Dermis microvascular lymphatic vessel endothelial cell (primary cell): ENCODE measurements around the gene RYR2. TPM values are rescaled to one million over a fixed set of nuclear protein-coding genes. Genes with fewer than 3 reads are reported as not detected.

Experiments used
- DNase-seq, 2 donors: peaks; one replicate each; pipeline versions ENCODE4 v3.0.0 to v3.0.0-alpha.2; 2010; ENCODE audit warnings: low read depth in 2 of 2
- total RNA-seq: library from RNA; depleted of rRNA; stranded (reverse); fragments of >200 nt; gene quantifications from 2 replicates; pipeline ENCODE4 v1.2.1, GENCODE V29; 2014

Gene RYR2
- total RNA-seq, 1 donor from 2014 or later: 0.26 TPM

DNA sequence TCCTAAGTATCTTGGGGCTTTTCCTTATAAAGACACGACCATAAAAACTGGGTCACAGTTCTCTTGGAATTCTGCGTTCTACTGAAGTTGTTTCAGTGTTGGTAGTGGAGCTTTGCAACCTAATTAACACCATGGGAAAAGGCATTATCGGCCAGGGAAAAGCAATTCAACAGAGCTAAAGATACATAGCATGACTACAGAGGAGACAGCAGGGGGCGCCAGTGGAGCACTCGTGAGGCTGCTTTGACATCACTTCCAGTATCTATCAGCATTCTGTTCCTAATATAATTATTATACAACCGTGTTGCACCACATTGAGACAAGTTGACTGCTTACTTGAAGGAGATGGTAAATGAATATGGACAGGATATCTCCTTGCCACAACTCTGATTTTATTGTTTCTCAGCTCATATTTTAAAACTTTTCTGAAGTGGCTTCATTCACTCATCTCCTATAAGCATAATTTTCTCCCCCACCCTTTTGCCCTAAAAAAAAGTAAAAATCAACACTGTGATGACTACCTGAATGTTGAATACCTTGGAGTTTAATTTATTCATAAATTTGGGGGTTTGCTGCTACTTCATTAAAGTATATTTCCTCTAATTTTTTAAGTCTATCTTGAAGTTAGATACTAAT is 809.3 kb downstream of the RYR2 start:
- no peak for DNase-seq

- no peak for DNase-seq
Measured at GRCh38 chr1:237852342-237852741, 810.4 kb downstream of the RYR2 start.

DNA sequence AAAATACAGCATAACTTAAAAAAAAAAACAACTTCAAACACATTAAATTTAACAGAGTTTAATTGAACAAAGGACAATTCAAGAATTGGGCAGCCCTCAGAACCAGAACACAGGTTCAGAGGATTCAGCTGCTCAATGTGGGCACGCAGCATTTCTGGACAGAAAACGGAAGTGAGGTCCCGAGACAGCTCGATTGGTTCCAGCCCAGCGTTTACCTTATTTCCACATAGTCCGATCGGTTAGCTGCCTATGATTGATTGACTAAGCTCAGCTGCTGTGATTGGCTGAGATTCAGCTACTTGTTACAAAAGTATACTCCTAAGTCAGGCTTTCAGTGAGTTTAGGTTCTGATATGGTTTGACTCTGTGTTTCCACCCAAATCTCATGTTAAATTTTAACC is 815.5 kb downstream of the RYR2 start:
- no peak for DNase-seq

- DNase-seq: no peak
Measured at GRCh38 chr1:237858992-237859391, 817.0 kb downstream of the RYR2 start.

GRCh38 chr1:237861944-237862343 is 820.0 kb downstream of the RYR2 start:
- DNase-seq: no peak

DNA sequence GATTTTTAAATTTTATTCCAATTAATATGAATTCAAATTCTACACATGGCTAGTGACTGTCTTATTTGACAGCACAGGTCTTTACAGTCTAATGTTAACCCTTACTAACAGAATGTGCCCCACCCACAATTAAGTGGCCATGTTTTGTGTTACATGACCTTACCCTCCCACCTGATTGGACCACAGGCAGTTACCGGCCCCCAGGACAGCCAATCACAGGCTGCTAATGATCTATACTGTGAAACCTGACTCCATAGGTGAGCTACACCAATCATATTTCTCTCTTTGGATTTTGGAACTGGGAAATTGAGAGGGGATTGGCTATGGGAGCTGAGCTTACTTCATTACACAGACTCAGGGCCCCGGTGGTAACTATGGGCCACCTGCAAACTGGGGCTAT is 821.2 kb downstream of the RYR2 start:
- no peak for DNase-seq

DNA sequence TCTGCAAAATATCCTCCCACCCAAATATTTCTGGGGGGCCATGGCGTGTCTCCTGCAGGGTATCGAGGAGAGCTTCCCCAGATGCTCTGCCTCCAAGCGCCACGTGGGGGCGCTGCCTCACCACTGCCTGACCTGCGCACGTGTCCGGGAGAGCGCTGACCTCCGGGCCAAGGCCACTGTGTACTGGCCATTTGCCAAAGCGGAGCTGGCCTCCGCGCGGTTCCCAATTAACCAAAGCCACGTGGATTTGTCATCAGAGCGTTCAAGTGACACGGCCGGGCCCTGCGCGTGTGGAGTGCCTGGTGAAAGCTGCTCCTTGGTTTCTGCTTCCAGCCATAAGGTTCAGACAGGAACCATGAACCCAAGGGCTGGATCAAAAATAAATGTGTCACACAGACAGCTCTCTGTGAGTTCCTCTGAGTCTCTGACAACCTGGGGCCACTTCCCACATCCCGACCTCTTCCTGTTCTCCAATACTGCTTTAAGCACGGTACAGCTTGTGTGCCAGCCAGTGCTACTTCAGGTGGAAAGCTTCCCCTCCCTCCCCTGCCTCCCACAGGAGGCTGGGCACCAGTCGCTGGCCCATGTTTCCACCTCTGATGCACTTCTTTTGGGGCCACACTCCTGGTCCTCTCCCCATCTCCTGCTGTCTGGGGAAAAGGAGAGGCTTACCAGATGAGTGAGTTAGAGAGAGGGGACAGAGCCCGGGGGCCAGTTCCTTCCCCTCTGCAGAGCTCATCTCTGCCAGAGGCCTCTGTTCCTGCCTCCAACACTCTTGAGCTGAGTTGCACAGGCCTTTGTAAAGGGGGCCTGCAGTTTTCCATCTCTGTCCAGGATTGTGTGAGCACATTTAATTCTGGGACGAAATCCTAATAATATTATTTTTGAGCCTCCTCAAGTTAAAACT is 822.6 kb downstream of the RYR2 start:
- no peak for DNase-seq

DNA sequence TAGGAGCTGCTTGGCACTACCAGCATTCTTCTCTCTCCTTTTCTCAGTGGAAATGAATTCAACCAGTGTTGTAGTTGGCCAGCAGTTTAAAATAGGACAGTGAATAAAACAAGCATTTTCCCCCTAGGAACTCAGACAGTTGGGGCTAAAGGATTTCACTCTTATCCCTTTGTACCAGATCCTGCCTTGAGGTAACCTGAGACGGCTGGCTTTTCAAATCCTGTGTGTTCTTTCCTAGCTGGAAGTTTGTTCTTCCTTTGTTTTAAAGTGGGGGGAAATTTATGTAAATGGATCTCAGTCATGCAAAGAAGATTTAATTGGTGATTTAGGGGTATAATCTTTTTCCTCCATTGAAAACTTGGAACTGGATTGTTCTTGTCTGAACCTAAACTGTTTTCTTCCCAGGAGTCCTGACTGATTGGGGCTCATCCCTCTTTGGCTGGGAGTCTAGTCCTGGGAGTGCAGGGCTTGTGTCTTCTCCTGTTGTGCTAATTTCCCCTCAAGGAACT is 825.5 kb downstream of the RYR2 start:
- no peak for DNase-seq

GRCh38 chr1:237868817-237869600 is 827.0 kb downstream of the RYR2 start:
- DNase-seq: no peak

- DNase-seq: no peak
Measured at GRCh38 chr1:237873487-237874211, 831.7 kb downstream of the RYR2 start.

DNA sequence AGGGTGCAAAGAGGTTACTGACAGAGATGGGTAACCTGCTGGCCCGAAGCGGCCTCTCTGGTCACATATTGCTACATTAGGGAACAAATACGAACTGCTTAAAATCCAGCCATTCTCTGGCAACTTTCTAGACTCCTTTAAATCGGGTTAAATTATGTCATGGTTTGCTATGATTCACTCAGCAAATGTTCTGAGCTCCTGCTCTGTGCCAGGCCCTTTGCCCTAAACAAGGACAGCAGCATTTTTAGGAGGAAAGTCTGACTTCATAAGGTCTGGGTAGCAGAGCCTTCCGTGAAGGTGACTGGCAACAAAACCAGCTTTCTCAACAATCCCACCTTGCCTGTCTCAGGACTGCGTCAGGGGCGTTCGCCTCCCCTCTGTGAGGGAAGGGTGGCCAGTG is 833.3 kb downstream of the RYR2 start:
- no peak for DNase-seq

- DNase-seq: no peak
Measured at GRCh38 chr1:237877631-237878030, 835.6 kb downstream of the RYR2 start.

DNA sequence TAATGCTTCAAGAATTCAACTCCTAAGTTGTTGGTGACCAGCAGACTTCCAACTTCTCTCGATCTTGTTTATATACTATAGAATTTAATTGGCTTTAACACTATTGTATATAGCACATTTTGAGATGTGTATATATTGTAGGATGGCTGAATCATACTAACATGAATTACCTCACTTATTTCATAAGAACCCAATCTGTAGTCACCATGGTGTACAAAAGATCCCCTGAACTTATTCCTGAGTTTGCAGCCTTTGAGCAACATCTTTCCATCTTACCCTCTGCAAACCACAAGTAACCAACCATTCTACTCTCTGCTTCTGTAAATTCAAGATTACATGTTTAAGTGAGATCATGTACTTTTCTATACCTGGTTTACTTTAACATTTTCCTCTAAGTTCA is 836.4 kb downstream of the RYR2 start:
- no peak for DNase-seq

DNA sequence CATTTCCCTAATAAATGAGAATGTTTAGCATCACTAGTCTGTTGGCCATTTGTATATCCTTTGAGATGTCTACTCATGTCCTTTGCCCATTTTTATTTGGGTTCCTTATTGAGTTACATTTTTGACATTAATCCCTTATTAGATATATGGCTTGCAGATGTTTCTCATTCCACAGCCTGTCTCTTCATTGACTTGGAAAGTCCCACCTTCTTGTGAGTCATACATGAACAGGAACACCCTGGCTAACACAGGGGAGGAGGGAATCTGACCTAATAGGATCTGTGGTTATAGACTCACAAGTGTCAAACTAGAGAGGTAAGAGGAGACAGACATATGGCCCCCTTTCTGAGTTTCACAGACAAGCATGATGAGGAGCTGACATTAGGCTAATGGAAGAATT is 837.2 kb downstream of the RYR2 start:
- no peak for DNase-seq

Other genes with a start within 250 kb of the RYR2 start
- gene MTR, start 246.9 kb upstream of the RYR2 start, total RNA-seq: 28.8 and 30.6 TPM in 2 replicates
- not detected in 2 replicates for gene MT1HL1, start 37.7 kb upstream of the RYR2 start, total RNA-seq